Activated naive CD8-positive, alpha-beta T cell (primary cell): ENCODE measurements around the gene MIOX.

Experiments
- H3K27ac Mint-ChIP-seq: one replicate; pipeline ENCODE4 v1.8.0; 2021; ENCODE audit warnings: mixed read lengths
- H3K27me3 Mint-ChIP-seq: one replicate; pipeline ENCODE4 v1.8.0; 2021; ENCODE audit warnings: mixed read lengths
- H3K36me3 Mint-ChIP-seq: one replicate; pipeline ENCODE4 v1.8.0; 2021; ENCODE audit warnings: mixed read lengths
- H3K4me1 Mint-ChIP-seq: one replicate; pipeline ENCODE4 v1.8.0; 2021; ENCODE audit warnings: low read depth, mixed read lengths
- H3K4me3 Mint-ChIP-seq: one replicate; pipeline ENCODE4 v1.8.0; 2021; ENCODE audit warnings: mild to moderate bottlenecking, mixed read lengths
- H3K9me3 Mint-ChIP-seq: one replicate; pipeline ENCODE4 v1.8.0; 2021; ENCODE audit warnings: low read depth, mixed read lengths

The MIOX gene

GRCh38 chr22:50476868-50477267, 9.8 kb upstream of the MIOX start:
- H3K4me1 Mint-ChIP-seq = peaks cover 31% of the 10 kb centered on the region
- H3K4me3 Mint-ChIP-seq = peak overlapping the region; percentile 73
- no peaks in the 10 kb centered on the region for H3K36me3 Mint-ChIP-seq
- H3K27me3 Mint-ChIP-seq = no peaks in the 10 kb centered on the region
- H3K9me3 Mint-ChIP-seq = no peaks in the 10 kb centered on the region
- H3K27ac Mint-ChIP-seq = no peak overlapping the region

GRCh38 chr22:50477923-50478322, 8.7 kb upstream of the MIOX start:
- no peaks in the 10 kb centered on the region for H3K36me3 Mint-ChIP-seq
- H3K27ac Mint-ChIP-seq = no peak overlapping the region
- H3K4me1 Mint-ChIP-seq = peaks cover 22% of the 10 kb centered on the region
- H3K4me3 Mint-ChIP-seq = no peak overlapping the region
- H3K27me3 Mint-ChIP-seq = no peaks in the 10 kb centered on the region
- no peaks in the 10 kb centered on the region for H3K9me3 Mint-ChIP-seq

DNA sequence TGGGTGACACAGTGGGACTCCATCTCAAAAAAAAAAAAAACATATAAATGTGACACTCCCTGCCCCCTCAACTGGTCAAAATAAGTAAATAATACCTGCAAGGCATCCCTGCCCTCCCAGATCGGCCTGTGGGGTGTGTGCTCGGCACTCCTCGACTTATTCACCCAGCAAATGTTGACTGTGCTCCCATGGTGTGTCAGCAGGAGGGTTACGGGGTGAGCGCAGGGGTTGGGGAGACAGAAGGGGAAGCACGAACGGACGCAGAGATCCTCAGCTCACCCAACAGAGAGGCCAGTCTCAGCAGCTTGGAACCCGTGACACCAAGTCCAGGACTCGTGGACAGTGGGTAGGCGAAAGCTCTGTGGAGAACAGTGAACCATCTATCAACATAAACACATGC, 6.9 kb upstream of the MIOX start:
- no peaks in the 10 kb centered on the region for H3K36me3 Mint-ChIP-seq
- H3K4me1 Mint-ChIP-seq = peaks cover 9% of the 10 kb centered on the region
- H3K9me3 Mint-ChIP-seq = no peaks in the 10 kb centered on the region
- H3K4me3 Mint-ChIP-seq = peak overlapping the region; percentile 82
- H3K27me3 Mint-ChIP-seq = no peaks in the 10 kb centered on the region
- no peak overlapping the region for H3K27ac Mint-ChIP-seq

DNA sequence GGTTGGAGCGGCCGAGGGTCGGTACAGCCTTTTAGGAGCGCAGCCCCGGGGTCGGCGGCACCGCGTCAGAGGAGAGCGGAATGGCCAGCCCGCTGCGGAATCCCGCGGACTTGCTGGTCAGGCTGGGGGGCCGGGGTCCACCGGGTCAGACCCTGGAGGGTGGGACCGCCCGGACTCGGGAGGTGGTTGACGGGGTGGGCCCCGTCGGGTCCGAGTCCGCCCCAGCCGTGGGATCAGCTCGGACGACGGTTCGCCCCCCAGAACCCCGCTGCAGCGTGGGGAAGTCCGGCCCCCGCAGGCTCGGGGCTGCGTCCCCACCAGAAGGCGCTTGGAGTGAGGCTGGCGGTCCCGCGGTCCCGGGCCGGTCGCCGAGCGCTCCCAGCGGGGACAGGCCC, 5.6 kb upstream of the MIOX start:
- no peak overlapping the region for H3K27ac Mint-ChIP-seq
- H3K27me3 Mint-ChIP-seq = no peaks in the 10 kb centered on the region
- H3K4me1 Mint-ChIP-seq = peaks cover 9% of the 10 kb centered on the region
- H3K36me3 Mint-ChIP-seq = no peaks in the 10 kb centered on the region
- H3K9me3 Mint-ChIP-seq = no peaks in the 10 kb centered on the region
- peak overlapping the region; percentile 82 for H3K4me3 Mint-ChIP-seq

DNA sequence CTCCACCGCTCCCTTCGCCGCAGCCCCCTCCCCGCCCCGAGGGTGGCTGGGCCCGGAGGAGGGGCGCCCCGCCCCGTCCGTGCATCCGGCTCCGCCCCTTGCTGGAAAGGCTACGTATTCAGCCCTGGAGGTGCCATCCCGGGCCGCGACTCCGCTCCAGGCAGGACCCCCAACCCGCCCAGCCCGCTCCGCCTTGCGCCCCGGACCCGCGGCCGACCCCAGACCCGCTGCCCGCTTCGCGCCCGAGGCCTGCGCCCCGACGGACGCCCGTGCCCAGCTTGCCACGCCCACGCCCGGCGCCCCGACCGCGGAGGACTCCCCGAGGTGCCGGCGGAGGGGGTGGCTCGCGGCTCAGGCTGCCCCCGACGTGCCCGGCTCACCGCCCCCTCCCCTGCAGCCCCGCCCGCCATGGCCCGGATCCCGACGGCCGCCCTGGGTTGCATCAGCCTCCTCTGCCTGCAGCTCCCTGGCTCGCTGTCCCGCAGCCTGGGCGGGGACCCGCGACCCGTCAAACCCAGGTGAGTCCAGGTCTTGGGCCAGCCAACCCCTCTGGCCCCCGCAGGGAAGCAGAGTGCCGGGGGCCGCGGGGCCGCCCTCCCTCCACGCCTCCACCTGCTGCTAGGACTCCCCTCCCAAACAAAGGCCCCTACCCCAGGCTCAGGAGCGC, 5.1 kb upstream of the MIOX start, which contains the start of gene ADM2:
Gene ADM2 (plus strand): TSS at position 104 of the 667 bp plus-strand sequence. CDS start 305 bp downstream, at position 409.
- H3K9me3 Mint-ChIP-seq = no peaks in the 10 kb centered on the region

DNA sequence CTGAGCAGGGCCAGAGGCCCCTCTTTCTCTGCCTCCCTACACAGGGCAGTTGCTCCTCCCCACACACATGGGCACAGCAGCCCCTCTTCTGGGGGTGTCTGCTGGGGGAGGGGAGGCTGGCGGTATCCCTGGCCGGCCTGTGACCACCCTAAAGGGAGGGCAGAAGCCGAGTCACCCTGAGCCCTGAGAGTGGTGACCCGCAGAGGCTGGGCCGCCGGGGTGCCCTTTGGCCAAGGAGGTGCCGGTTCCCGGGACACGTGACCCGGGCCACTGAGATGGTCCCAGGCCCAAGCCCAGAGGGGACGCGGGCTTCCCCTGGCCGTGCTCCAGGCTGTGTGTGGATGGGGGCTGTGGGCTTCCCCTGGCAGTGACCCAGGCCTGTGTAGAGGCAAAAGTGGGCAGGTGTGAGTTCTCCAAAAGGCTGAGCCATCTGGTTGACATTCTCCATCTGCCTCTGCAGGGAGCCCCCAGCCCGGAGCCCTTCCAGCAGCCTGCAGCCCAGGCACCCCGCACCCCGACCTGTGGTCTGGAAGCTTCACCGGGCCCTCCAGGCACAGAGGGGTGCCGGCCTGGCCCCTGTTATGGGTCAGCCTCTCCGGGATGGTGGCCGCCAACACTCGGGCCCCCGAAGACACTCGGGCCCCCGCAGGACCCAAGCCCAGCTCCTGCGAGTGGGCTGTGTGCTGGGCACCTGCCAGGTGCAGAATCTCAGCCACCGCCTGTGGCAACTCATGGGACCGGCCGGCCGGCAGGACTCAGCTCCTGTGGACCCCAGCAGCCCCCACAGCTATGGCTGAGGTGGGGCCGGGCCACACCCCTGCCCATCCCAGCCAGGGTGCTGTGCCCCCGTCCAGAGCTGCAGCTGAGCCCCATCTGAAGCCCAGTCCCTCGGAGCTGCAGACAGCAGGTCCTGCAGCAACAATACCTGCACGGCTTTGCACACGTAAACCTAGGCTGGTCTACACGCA, 4.3 kb upstream of the MIOX start:
- Mint-ChIP-seq H3K27ac (no peak overlapping the region), H3K9me3 (no peaks in the 10 kb centered on the region), H3K27me3 (no peaks in the 10 kb centered on the region), H3K36me3 (no peaks in the 10 kb centered on the region), H3K4me3 (peak overlapping the region; percentile 76), H3K4me1 (peaks cover 9% of the 10 kb centered on the region)

More for the DNA sequence above, 5.1 kb upstream of the MIOX start, which contains the start of gene ADM2:
- no peaks in the 10 kb centered on the region for H3K36me3 Mint-ChIP-seq
- H3K4me3 Mint-ChIP-seq = peak within 1 kb of the TSS; percentile 82
- H3K27ac Mint-ChIP-seq = no peak within 1 kb of the TSS
- H3K27me3 Mint-ChIP-seq = no peaks in the 10 kb centered on the region
- peaks cover 9% of the 10 kb centered on the region for H3K4me1 Mint-ChIP-seq

DNA sequence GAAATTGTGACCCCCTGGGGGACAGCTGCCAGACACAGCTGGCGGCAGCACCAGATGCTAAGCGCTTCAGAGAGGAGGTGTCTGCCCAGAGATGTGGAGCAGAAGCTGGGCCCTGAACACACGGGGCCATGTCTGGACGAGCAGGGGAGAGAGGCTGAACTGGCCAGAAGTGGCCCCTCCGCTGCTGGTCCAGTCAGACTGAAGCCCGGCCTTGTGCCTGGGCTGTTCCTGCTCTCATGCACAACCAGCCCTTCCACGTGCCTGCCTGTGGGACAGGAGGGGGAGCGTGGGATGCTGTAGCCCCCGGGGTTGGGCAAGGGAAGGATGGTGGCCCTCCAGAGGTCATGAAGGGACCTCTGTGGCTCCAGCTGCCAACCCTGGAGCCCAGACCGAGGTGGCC, 3.6 kb upstream of the MIOX start:
- Mint-ChIP-seq H3K4me3 (peak overlapping the region; percentile 27), H3K27me3 (no peaks in the 10 kb centered on the region), H3K9me3 (no peaks in the 10 kb centered on the region), H3K4me1 (peaks cover 9% of the 10 kb centered on the region), H3K36me3 (no peaks in the 10 kb centered on the region), H3K27ac (no peak overlapping the region)

DNA sequence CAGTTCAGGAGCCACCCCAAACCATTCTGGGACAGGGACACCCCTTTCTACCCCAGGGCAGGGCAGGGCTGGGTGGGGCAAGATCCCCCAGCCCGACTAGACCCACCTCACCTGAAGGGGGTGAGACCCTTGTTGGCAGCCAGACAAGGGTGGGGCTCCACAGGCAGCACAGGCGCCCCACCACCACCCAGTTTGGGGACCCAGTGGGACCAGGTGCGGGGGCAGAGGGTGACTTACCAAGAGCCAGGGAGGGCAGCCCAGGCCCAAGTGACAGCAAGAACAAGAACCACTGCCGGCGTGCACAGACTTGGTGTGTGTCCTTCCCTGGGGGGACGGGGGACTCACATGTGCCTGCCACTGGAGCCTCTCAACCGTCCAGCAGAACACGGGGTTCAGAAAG, 3.1 kb upstream of the MIOX start:
- H3K27me3 Mint-ChIP-seq = no peaks in the 10 kb centered on the region
- no peak overlapping the region for H3K4me3 Mint-ChIP-seq
- H3K36me3 Mint-ChIP-seq = no peaks in the 10 kb centered on the region
- no peak overlapping the region for H3K27ac Mint-ChIP-seq
- peaks cover 9% of the 10 kb centered on the region for H3K4me1 Mint-ChIP-seq
- H3K9me3 Mint-ChIP-seq = no peaks in the 10 kb centered on the region

DNA sequence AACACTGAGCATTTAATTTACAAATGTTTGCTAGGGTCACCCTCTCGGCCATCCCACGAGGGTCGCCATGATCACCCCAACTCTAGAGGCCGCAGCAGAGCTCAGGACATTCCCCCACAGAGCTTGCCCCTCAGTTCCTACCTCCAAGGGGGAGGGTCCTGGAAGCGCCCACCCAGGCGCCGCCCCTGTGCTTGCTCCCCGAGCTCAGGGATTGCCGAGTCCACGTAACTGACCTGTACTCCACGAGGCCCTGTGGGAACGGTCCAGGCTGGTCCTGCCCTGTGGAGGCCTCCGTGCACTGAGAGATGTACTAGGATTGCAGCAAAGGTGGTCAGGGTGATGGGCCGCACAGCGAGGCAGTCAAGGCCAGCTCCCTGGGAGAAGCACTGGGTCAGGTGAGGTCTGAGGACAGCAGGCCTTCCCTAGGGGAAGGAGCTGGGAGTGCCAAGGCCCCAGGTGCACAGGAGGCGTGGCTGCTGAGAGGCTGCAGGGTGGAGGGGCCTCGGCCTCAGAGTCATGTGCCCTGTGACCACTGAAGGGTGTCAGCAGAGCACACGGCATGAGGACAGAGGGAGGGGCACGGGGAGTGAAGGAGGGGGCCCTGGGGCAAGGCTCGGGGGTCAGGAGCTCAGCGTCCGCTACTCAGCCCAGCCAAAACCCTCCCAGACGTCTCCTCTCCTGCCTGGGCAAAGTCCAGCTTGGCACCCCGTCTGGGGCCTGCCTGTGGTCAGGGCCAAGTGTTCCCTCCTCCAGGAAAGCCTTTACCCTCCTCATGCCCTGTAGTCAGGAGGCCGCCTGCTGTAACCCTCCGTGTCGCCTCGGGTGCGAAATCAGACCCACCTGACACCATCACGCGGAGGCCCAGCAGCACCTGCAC, 2.4 kb upstream of the MIOX start:
- Mint-ChIP-seq H3K4me1 (peaks cover 9% of the 10 kb centered on the region), H3K4me3 (no peak overlapping the region), H3K36me3 (no peaks in the 10 kb centered on the region), H3K9me3 (no peaks in the 10 kb centered on the region), H3K27ac (no peak overlapping the region), H3K27me3 (no peaks in the 10 kb centered on the region)

- peaks cover 3% of the 10 kb centered on the region for H3K4me1 Mint-ChIP-seq
- H3K36me3 Mint-ChIP-seq = no peaks in the 10 kb centered on the region
- H3K9me3 Mint-ChIP-seq = no peaks in the 10 kb centered on the region
- H3K4me3 Mint-ChIP-seq = no peak overlapping the region
- H3K27ac Mint-ChIP-seq = no peak overlapping the region
- H3K27me3 Mint-ChIP-seq = no peaks in the 10 kb centered on the region
Measured at GRCh38 chr22:50485221-50486131, 1.2 kb upstream of the MIOX start.

DNA sequence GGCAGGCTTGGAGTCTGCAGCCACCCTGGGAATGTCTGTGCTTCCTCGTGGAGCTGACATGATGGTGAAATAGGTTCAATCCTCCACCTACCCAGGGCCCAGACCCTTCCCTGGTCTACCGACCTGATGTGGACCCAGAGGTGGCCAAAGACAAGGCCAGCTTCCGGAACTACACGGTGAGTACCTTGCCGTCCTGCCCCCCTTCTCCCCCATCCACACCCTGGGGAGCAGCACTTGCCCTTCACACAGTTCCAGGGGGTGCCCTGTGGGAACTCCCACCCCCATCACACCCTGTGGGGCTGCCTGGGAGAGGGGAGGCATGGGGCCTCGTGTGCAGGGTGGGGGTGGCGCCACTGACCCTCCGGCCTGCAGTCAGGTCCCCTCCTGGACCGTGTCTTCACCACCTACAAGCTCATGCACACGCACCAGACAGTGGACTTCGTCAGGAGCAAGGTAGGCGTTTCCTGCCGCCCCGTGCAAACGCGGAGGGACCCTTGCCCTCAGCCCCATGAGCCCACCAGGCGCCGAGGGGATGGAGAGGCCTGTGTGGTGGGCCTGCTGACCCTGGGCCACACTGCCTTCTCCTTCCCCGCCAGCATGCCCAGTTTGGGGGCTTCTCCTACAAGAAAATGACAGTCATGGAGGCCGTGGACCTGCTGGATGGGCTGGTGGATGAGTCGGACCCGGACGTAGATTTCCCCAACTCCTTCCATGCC, 789 bp downstream of the MIOX start:
- H3K27me3 Mint-ChIP-seq = no peaks in the 10 kb centered on the region
- no peaks in the 10 kb centered on the region for H3K9me3 Mint-ChIP-seq
- no peak overlapping the region for H3K4me3 Mint-ChIP-seq
- H3K4me1 Mint-ChIP-seq = peaks cover 9% of the 10 kb centered on the region
- H3K36me3 Mint-ChIP-seq = no peaks in the 10 kb centered on the region
- H3K27ac Mint-ChIP-seq = no peak overlapping the region

- Mint-ChIP-seq H3K9me3 (no peaks in the 10 kb centered on the region), H3K27me3 (no peaks in the 10 kb centered on the region), H3K36me3 (no peaks in the 10 kb centered on the region), H3K4me1 (peaks cover 9% of the 10 kb centered on the region), H3K4me3 (no peak overlapping the region), H3K27ac (no peak overlapping the region)
Measured at GRCh38 chr22:50488006-50488677, 1.5 kb downstream of the MIOX start.

DNA sequence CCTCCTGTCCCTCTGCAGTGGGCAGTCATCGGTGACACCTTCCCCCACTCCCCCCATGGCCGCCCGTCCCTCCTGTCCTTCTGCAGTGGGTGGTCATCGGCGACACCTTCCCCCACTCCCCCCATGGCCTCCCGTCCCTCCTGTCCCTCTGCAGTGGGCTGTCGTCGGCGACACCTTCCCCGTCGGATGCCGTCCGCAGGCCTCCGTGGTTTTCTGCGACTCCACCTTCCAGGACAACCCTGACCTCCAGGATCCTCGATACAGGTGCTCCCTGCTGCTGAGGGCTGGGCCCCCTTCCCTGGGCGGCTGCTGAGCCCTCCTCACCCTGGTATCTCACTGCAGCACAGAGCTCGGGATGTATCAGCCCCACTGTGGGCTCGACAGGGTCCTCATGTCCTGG, 2.2 kb downstream of the MIOX start:
- no peak overlapping the region for H3K4me3 Mint-ChIP-seq
- H3K27me3 Mint-ChIP-seq = no peaks in the 10 kb centered on the region
- no peak overlapping the region for H3K27ac Mint-ChIP-seq
- no peaks in the 10 kb centered on the region for H3K9me3 Mint-ChIP-seq
- no peaks in the 10 kb centered on the region for H3K36me3 Mint-ChIP-seq
- H3K4me1 Mint-ChIP-seq = peaks cover 9% of the 10 kb centered on the region
